Fibroblast of upper back skin (primary cell): ENCODE measurements around the gene PLA2G4A.

Source experiments
- DNase-seq: peaks from one replicate; pipeline ENCODE4 v3.0.0-alpha.2; 2013

PLA2G4A gene

DNA sequence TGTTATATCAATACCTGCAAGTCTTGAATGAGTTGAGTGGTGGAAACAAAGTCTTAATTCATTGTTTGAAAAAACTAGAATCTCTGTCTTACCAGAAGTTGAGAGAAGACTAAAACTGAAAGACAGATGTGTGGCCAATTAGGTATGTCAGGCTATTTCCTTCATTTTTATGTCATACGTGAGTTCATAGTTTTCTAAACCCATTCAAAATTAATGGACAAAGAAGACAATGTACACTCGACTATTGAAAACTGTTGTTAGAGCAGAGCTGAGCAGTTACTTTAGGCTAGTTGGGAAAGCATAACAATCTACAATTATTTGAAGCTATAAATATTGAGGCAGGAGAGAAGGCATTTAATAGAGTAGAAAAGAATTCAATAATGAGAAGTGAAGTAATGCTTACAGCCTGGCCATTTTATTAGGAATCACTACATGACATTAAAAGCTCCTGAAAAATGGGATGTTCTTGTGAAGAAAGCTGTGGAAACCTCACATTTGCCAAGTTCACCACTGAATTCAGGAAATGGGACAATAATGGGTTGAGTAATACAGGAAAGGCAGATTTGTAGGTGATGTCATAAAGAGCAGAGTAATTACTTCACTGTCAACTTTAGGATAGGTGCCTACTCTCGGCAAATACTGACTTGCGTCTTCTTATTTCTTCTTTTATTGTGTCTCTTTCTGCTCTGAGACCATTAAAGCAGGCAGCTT is 204.4 kb downstream of the PLA2G4A start:
- peak; percentile 8 for DNase-seq

DNA sequence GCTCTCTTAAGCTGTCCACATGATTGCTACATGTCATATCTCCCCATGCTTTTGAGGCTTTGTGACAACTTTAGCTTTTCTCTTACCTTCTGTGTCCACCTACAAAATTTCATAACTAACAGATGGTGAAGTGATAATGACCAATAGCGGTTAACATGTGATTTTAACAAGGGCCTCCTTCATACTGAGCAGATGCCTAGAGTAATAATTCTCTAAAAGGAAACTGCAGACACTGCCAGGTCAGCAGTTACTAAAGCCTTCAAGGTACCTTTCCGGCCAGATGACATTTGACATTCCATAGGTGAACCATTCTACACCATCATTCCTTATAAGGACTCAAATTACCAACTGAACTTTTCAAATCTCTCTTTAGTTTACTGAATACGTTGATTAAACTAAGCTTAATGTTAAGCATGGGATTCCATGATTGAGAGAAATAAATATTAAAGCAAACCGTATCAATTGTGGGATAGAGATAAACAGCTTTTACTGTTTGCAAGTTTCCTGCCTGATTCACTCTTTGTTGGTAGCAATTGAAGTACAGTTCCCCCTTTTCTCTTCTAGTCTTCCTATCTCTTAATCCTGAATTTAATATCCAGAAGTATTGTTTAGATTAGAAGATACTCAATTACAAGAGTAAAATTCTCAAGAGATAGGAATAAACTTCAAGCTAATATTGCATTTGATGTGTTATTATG is 205.1 kb downstream of the PLA2G4A start:
- DNase-seq, result no peak

- no peak for DNase-seq
Measured at GRCh38 chr1:187034501-187034900, 205.8 kb downstream of the PLA2G4A start.

DNA sequence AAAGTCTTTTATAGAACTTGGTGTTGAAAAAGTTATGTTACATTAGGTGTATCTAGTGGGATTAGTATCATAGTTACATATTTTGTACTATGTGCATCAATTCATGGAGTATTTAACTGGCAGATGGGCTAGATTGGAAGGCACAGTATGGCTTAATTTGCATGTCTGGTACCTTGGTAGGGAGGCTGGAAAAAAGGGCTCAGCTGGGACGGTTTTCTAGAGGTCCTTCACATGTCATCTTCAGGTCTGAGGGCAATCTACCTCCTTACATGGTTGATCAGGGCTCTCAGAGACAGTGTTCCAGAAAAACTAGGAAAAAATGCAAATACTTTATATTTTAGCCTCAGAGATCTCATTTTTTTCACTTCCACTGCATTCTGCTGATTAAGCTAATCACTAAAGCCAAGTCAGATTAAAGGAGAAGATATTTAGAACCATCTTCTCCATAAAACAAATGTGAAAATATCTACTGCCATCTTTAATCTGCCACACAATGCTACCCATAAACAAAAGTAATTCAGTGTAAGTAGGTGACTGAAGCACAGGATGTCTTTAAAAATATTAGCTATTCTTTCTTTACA is 209.3 kb downstream of the PLA2G4A start:
- DNase-seq, result no peak
